Panc1 (cell line): ENCODE measurements around the gene RABGAP1. TPM values are rescaled to one million over a fixed set of nuclear protein-coding genes. Genes with fewer than 3 reads are reported as not detected.

Experiments
- ATAC-seq: fragments of 200-7000 bp; cut with Tn5 transposase; 2 replicates; pipeline ENCODE4 v1.9.1; 2020; ENCODE audit warnings: mild to moderate bottlenecking, moderate library complexity
- BruUV-seq: library from RNA; stranded (reverse); fragments of 400-500 nt; replicated peaks from 2 replicates; lab custom pipeline; 2021; lab: Mats Ljungman, UMichigan
- CTCF ChIA-PET: fragments of 300-600 bp; sonication (Branson Sonifier 250); formaldehyde crosslinking; loops from one replicate; lab custom pipeline; 2022; ENCODE audit warnings: antibody characterized with exemption; lab: Charles Lee
- POLR2A ChIA-PET: fragments of 300-600 bp; sonication (Branson Sonifier 250); formaldehyde crosslinking; loops from one replicate; lab custom pipeline; 2022; ENCODE audit warnings: antibody characterized with exemption; lab: Charles Lee
- DNase-seq: peaks from one replicate; pipeline ENCODE4 v3.0.0-alpha.2; 2010; ENCODE audit warnings: low read depth, low spot score
- H3K27ac ChIP-seq: 2 replicates; pipeline ENCODE4 v1.5.1; 2011; ENCODE audit warnings: mild to moderate bottlenecking, low read length, inconsistent platforms
- H3K27me3 ChIP-seq: fragments of 200-500 bp; sonication (Bioruptor generic); 2 replicates; pipeline ENCODE4 v1.6.0; 2014; ENCODE audit warnings: low read length, inconsistent platforms; ENCODE audit not compliant: control insufficient read depth, insufficient read depth
- H3K36me3 ChIP-seq: fragments of 200-500 bp; sonication (Bioruptor generic); 2 replicates; pipeline ENCODE4 v1.5.1; 2014; ENCODE audit warnings: inconsistent platforms, mild to moderate bottlenecking, low read length, moderate library complexity; ENCODE audit not compliant: control insufficient read depth, insufficient read depth
- H3K4me1 ChIP-seq: 2 replicates; pipeline ENCODE4 v1.5.1; 2011; ENCODE audit warnings: inconsistent platforms, mild to moderate bottlenecking, low read length, moderate library complexity; ENCODE audit not compliant: control insufficient read depth, insufficient read depth
- H3K4me3 ChIP-seq, 2 experiments: 2 replicates each; pipeline ENCODE4 v1.5.1; 2011 to 2012; ENCODE audit warnings: low read depth in 2 of 2, low read length in 2 of 2, mild to moderate bottlenecking in 2 of 2, inconsistent platforms in 1 of 2, moderate library complexity in 1 of 2
- H3K9me3 ChIP-seq: fragments of 200-500 bp; sonication (Bioruptor generic); 2 replicates; pipeline ENCODE4 v1.5.1; 2014; ENCODE audit warnings: low read depth, mild to moderate bottlenecking, inconsistent platforms, low read length, moderate library complexity; ENCODE audit not compliant: control insufficient read depth, insufficient read depth
- CTCF ChIP-seq: fragments of 450-650 bp; IDR thresholded peaks from 2 replicates; pipeline ENCODE4 v1.5.1; 2017; ENCODE audit warnings: mild to moderate bottlenecking
- POLR2AphosphoS5 ChIP-seq: IDR thresholded peaks from 2 replicates; pipeline ENCODE4 v1.6.1; 2012; ENCODE audit warnings: mild to moderate bottlenecking, low read depth, low read length, moderate library complexity
- REST ChIP-seq, 2 experiments: IDR thresholded peaks; 2 replicates each; pipeline ENCODE4 v1.6.1; 2011 to 2012; ENCODE audit warnings: low read depth in 2 of 2, control low read depth in 1 of 2, low read length in 1 of 2, mild to moderate bottlenecking in 1 of 2, moderate library complexity in 1 of 2; ENCODE audit not compliant: insufficient read depth in 1 of 2
- SIN3A ChIP-seq: IDR thresholded peaks from 2 replicates; pipeline ENCODE4 v1.6.1; 2012; ENCODE audit warnings: low read depth, mild to moderate bottlenecking, low read length, moderate library complexity, borderline replicate concordance; ENCODE audit not compliant: insufficient read depth
- TCF7L2 ChIP-seq: IDR thresholded peaks from 2 replicates; pipeline ENCODE4 v1.6.1; 2011; ENCODE audit warnings: mild to moderate bottlenecking, low read depth, low read length, inconsistent platforms
- in situ Hi-C: cut with HindIII; loops from 2 replicates; pipeline ENCODE4 v1.10.0; 2016; ENCODE audit warnings: low sequenced_read_pairs, low pct_unique_long_range_greater_than_20kb
- intact Hi-C: fragments of 100-400 bp; cut with micrococcal nuclease; formaldehyde crosslinking; loops from one replicate; pipeline ENCODE4 v1.10.0; 2022; ENCODE audit not compliant: unreplicated experiment
- total RNA-seq: library from RNA; stranded (reverse); gene quantifications from one replicate; pipeline ENCODE4 v1.2.1, GENCODE V29; 2021; ENCODE audit not compliant: unreplicated experiment

The RABGAP1 gene
- total RNA-seq, 1 experiment from 2014 or later, result 41.4 TPM

GRCh38 chr9:123089040-123089439 lies 148.2 kb downstream of the RABGAP1 start:
- no peaks in the 10 kb centered on the region for H3K4me1 ChIP-seq
- no peaks in the 10 kb centered on the region; the same call in none of the 2 replicates for H3K36me3 ChIP-seq
- no peak for ATAC-seq
- TF ChIP-seq POLR2AphosphoS5, result no peak
- TF ChIP-seq CTCF, result no peak
- ChIA-PET CTCF (no interaction called here), POLR2A (no interaction called here)
- H3K4me3 ChIP-seq, result no peak overlapping the region
- no peaks in the 10 kb centered on the region for H3K27me3 ChIP-seq
- no TSS peak for BruUV-seq
- intact Hi-C loops (no loop called here), in situ Hi-C loops (no loop called here)
- no peaks in the 10 kb centered on the region for H3K9me3 ChIP-seq
- no peak for DNase-seq
- H3K27ac ChIP-seq, result no peak overlapping the region

GRCh38 chr9:123089790-123090189 lies 149.0 kb downstream of the RABGAP1 start:
- no peaks in the 10 kb centered on the region for H3K4me1 ChIP-seq
- DNase-seq, result no peak
- no peak overlapping the region for H3K27ac ChIP-seq
- in situ Hi-C loops, result no loop called here
- no TSS peak for BruUV-seq
- CTCF ChIA-PET, result no interaction called here
- H3K9me3 ChIP-seq, result no peaks in the 10 kb centered on the region
- intact Hi-C loops, result no loop called here
- H3K4me3 ChIP-seq, result no peak overlapping the region
- H3K27me3 ChIP-seq, result no peaks in the 10 kb centered on the region
- ATAC-seq, result no peak
- POLR2A ChIA-PET, result no interaction called here
- TF ChIP-seq POLR2AphosphoS5, result no peak
- no peak for TF ChIP-seq TCF7L2
- TF ChIP-seq CTCF, result no peak
- H3K36me3 ChIP-seq, result no peaks in the 10 kb centered on the region; the same call in none of the 2 replicates

- ChIA-PET CTCF (no interaction called here), POLR2A (no interaction called here)
- no peaks in the 10 kb centered on the region for H3K27me3 ChIP-seq
- in situ Hi-C loops (no loop called here), intact Hi-C loops (no loop called here)
- DNase-seq (no peak), ATAC-seq (no peak)
- H3K9me3 ChIP-seq, result no peaks in the 10 kb centered on the region
- H3K4me1 ChIP-seq, result no peaks in the 10 kb centered on the region
- no peak overlapping the region for H3K27ac ChIP-seq
- no peak for TF ChIP-seq REST (IDR thresholded peaks at IDR 0.05; ENCODE audit: insufficient read depth in 1 of 2, low read depth in 2 of 2, low read length in 1 of 2)
- no peak for TF ChIP-seq SIN3A
- no peak for TF ChIP-seq POLR2AphosphoS5
- TF ChIP-seq TCF7L2, result no peak
- no peak for TF ChIP-seq CTCF
- no peak overlapping the region for H3K4me3 ChIP-seq
- H3K36me3 ChIP-seq, result no peaks in the 10 kb centered on the region; the same call in none of the 2 replicates
- no TSS peak for BruUV-seq
These were observed 149.5 kb downstream of the RABGAP1 start for GRCh38 chr9:123090198-123090896.
